HEK293T (cell line): ENCODE data around the gene MYCBP.
A peak's percentile ranks its signal among the peaks of the same experiment; 100 is the strongest.

Source experiments
- CTCF ChIA-PET: fragments of 350-600 bp; formaldehyde crosslinking; extraction: SDS; loops from one replicate; lab custom pipeline; 2021; ENCODE audit warnings: antibody characterized with exemption, inconsistent platforms; lab: Yijun Ruan, JAX
- POLR2A ChIA-PET: fragments of 350-600 bp; formaldehyde crosslinking; extraction: SDS; loops from one replicate; lab custom pipeline; 2020; ENCODE audit warnings: antibody characterized with exemption, inconsistent platforms; lab: Yijun Ruan, JAX
- DNase-seq: peaks from one replicate; pipeline ENCODE4 v3.0.0; 2012; ENCODE audit warnings: mixed read lengths; ENCODE audit errors: extremely low spot score
- ARNT ChIP-seq: fragments of 450-650 bp; IDR thresholded peaks from 2 replicates; pipeline ENCODE4 v1.6.1; 2017; ENCODE audit warnings: mild to moderate bottlenecking
- BHLHE40 ChIP-seq: fragments of 450-650 bp; IDR thresholded peaks from 2 replicates; pipeline ENCODE4 v1.6.1; 2016; ENCODE audit warnings: mild to moderate bottlenecking, moderate library complexity, borderline replicate concordance
- CTBP1 ChIP-seq: fragments of 450-650 bp; IDR thresholded peaks from 2 replicates; pipeline ENCODE4 v1.6.1; 2016; ENCODE audit warnings: borderline replicate concordance
- ELF4 ChIP-seq: fragments of 450-650 bp; IDR thresholded peaks from 2 replicates; pipeline ENCODE4 v1.6.1; 2017; ENCODE audit warnings: antibody characterized with exemption
- FOXA1 ChIP-seq: fragments of 450-650 bp; IDR thresholded peaks from 2 replicates; pipeline ENCODE4 v1.6.1; 2016; ENCODE audit warnings: mild to moderate bottlenecking
- FOXK2 ChIP-seq: fragments of 450-650 bp; IDR thresholded peaks from 2 replicates; pipeline ENCODE4 v1.6.1; 2016; ENCODE audit warnings: mild to moderate bottlenecking
- FOXM1 ChIP-seq: fragments of 450-650 bp; IDR thresholded peaks from 2 replicates; pipeline ENCODE4 v1.6.1; 2017; ENCODE audit warnings: mild to moderate bottlenecking, borderline replicate concordance
- HDGF ChIP-seq: fragments of 450-650 bp; IDR thresholded peaks from 2 replicates; pipeline ENCODE4 v1.6.1; 2017; ENCODE audit warnings: antibody characterized with exemption, borderline replicate concordance
- L3MBTL2 ChIP-seq: fragments of 450-650 bp; conservative IDR thresholded peaks from 2 replicates; pipeline ENCODE4 v1.6.1; 2016; ENCODE audit warnings: mild to moderate bottlenecking
- LEF1 ChIP-seq: fragments of 450-650 bp; IDR thresholded peaks from 2 replicates; pipeline ENCODE4 v1.6.1; 2017; ENCODE audit warnings: mild to moderate bottlenecking, borderline replicate concordance
- NFRKB ChIP-seq: fragments of 450-650 bp; IDR thresholded peaks from 2 replicates; pipeline ENCODE4 v1.6.1; 2016; ENCODE audit warnings: mild to moderate bottlenecking, moderate library complexity
- SP1 ChIP-seq: fragments of 450-650 bp; IDR thresholded peaks from 2 replicates; pipeline ENCODE4 v1.6.1; 2017
- SUZ12 ChIP-seq: fragments of 450-650 bp; IDR thresholded peaks from 2 replicates; pipeline ENCODE4 v1.6.1; 2016; ENCODE audit warnings: mild to moderate bottlenecking
- TARDBP ChIP-seq: fragments of 450-650 bp; IDR thresholded peaks from 2 replicates; pipeline ENCODE4 v1.6.1; 2016
- ZNF384 ChIP-seq: fragments of 450-650 bp; IDR thresholded peaks from 2 replicates; pipeline ENCODE4 v1.6.1; 2016
- TF ChIP-seq, protein P1 (sequence below): fragments of 450-650 bp; IDR thresholded peaks from 2 replicates; pipeline ENCODE4 v1.6.1; 2016

Gene MYCBP, protein sequence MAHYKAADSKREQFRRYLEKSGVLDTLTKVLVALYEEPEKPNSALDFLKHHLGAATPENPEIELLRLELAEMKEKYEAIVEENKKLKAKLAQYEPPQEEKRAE

DNA sequence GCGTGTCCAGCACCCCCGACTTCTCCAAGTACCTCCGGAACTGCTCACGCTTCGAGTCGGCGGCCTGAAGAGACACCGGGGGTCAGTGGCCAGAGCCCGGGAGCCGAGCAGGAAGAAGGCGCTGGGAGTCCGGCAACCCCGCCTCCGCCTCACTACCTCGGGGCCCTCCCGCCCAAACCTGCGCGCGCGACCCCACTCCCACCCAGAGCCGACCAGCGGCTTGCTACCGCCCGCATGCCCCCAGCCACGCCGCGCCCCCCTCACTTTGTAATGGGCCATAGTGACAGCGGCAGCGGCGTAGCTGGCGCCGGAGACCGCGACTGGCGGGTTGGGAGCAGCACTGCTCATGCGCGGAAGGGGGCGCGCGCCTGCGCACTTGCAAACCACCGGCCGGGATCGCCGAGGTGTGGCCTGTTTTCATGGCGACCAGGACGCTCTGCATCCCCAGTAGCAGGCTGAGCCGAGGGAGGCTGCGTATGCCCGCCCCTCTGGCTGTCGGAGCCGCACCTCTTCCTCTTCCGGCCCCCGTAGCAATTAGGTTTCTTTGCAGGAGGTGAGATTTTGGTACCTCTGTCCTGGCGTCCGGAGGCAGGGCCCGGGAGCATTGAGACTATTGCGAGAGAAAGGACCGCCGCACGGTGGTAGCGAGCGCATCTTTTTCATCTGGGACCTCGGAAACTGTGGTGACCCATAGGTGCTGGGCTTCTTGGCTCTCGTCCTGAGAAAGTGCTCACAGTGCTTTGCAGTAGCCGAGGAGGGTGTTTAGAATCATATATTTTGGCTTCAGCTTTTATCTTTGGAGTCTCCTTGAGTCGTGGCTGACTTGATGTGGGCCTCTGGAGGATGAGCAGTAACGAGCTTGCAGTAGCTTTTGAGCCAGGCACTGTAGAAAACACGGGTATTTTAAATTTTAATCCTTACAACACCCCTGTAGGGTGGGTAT is at the start of gene MYCBP:
MYCBP (minus strand) TSS at position 322 of the 943 bp plus-strand sequence; CDS start at position 279, 43 bp downstream.
- ChIA-PET POLR2A (interaction anchor here (0.7 to 2.4 kb wide), 7 partner anchors 11 to 785 kb away, joined by 3 to 11 read pairs (median 3); partner anchors contain the start of genes AKIRIN1, NDUFS5 and RRAGC), CTCF (no interaction called here)
- TF ChIP-seq L3MBTL2 (no peak; the same call in 1 of the 2 replicates), BHLHE40 (no peak), ELF4 (no peak), FOXK2 (no peak), SUZ12 (no peak), CTBP1 (no peak), FOXM1 (no peak), TARDBP (no peak), ZNF384 (no peak), LEF1 (no peak), ARNT (no peak), FOXA1 (no peak), HDGF (no peak), NFRKB (no peak), SP1 (no peak)
- TF ChIP-seq, protein P1, sequence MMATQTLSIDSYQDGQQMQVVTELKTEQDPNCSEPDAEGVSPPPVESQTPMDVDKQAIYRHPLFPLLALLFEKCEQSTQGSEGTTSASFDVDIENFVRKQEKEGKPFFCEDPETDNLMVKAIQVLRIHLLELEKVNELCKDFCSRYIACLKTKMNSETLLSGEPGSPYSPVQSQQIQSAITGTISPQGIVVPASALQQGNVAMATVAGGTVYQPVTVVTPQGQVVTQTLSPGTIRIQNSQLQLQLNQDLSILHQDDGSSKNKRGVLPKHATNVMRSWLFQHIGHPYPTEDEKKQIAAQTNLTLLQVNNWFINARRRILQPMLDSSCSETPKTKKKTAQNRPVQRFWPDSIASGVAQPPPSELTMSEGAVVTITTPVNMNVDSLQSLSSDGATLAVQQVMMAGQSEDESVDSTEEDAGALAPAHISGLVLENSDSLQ, result no peak
- peak; percentile 99 for DNase-seq

DNA sequence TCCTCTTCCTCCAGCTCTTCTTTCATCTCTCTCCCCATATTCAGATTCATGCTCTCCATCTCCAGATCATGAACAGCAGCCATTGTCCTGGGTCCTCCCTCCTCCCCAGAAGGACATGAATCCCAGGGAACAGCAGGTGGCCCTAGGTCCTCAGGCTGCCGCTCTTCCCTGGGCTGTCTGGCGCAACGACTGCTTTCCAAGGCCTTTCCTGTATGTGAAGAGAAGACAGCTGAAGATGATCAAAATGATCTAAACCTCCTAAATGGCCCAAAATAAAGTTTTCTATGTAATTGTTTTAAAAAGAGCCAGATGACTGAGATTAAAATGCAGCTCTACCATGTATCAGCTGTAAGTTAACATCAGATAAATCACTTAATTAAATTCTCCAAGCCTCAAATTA is 46.0 kb upstream of the MYCBP start:
- POLR2A ChIA-PET, result no interaction called here
- no peak for DNase-seq
- CTCF ChIA-PET, result no interaction called here
- no peak for TF ChIP-seq BHLHE40
- no peak for TF ChIP-seq LEF1
- TF ChIP-seq, protein P1, result no peak
- no peak for TF ChIP-seq FOXK2
- no peak for TF ChIP-seq HDGF
- TF ChIP-seq FOXM1, result no peak
- no peak for TF ChIP-seq FOXA1
- TF ChIP-seq TARDBP, result no peak
- no peak for TF ChIP-seq NFRKB
- TF ChIP-seq ZNF384, result no peak
- no peak for TF ChIP-seq CTBP1
- no peak for TF ChIP-seq SP1
- no peak for TF ChIP-seq ARNT
- no peak for TF ChIP-seq SUZ12
- TF ChIP-seq ELF4, result no peak
- no peak for TF ChIP-seq L3MBTL2

DNA sequence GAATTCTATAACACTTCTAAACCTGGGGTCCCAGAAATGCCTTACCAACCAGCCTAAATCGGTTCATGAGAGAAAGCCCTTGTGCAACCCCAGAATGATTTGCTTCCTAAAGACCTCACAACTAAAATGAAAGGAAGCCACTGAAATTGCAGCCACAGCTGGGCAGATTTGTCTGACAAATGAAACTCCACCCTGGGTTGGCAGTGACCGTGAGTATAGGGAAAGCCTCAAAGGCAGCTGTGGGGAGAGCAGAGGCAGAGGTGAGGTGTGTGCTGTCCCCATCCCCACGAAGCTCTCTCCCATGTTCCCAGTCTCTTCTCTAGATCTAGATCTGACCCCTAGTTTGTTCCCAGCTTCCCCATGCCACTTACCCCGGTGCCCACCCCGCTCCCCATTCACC is 45.4 kb upstream of the MYCBP start:
- TF ChIP-seq NFRKB, result no peak
- no peak for DNase-seq
- ChIA-PET POLR2A (no interaction called here), CTCF (no interaction called here)

DNA sequence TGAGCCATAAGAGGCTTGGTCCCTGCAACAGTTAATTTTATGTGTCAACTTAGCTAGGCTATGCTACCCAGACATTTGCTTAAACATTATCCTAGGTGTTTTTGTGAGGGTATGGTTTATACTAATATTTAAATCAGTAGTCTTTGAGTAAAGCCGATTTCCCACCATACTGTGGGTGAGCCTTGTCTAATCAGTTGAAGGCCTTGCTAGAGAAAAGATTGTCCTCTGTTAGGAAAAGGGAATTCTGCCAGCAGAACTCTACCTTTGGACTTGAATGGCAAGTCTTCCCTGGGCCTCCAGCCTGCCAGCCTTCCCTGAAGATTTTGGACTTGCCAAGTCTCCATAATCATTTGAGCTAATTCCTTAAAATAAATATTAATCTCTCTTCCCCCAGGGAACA is 44.6 kb upstream of the MYCBP start:
- DNase-seq, result no peak
- TF ChIP-seq ZNF384 (no peak), CTBP1 (no peak), FOXM1 (no peak), LEF1 (no peak), NFRKB (no peak), SUZ12 (no peak), TARDBP (no peak), L3MBTL2 (no peak), ELF4 (no peak), HDGF (no peak), ARNT (no peak), SP1 (no peak), BHLHE40 (no peak), FOXK2 (no peak), FOXA1 (no peak)
- TF ChIP-seq, protein P1, result no peak
- ChIA-PET POLR2A (no interaction called here), CTCF (no interaction called here)

DNA sequence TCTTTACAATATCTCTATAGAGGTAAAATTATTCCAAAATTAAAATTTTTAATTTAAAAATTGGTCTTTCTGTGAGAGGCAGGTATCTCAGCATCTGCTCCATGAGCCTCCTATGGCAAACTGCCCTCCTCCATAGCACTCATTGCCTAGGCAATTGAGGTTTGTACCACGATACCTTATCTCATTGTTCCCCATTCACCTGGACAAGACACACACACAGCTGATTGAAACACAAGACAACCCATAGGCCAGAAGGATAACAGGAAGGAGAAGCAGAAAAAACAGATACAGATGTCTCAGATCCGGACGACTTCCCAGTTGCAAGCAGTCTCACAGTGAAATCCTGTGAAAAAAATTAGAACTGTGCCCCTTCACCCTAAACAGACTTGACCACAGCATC is 44.2 kb upstream of the MYCBP start:
- CTCF ChIA-PET, result no interaction called here
- TF ChIP-seq, protein P1, result no peak
- no peak for TF ChIP-seq ELF4
- TF ChIP-seq LEF1, result no peak
- TF ChIP-seq FOXM1, result no peak
- POLR2A ChIA-PET, result no interaction called here
- no peak for DNase-seq
